Neural crest cell (in vitro differentiated cells): ENCODE data around the gene SRBD1. TPM values are rescaled to one million over a fixed set of nuclear protein-coding genes. Genes with fewer than 3 reads are reported as not detected.
A peak's percentile ranks its signal among the peaks of the same experiment; 100 is the strongest.

Source experiments
- DNase-seq: peaks from one replicate; pipeline ENCODE4 v3.0.0; 2021; ENCODE audit warnings: low read depth, mixed read lengths, low spot score
- H3K27ac Mint-ChIP-seq: one replicate; pipeline ENCODE4 v1.8.0; 2021; ENCODE audit warnings: mild to moderate bottlenecking, mixed read lengths; ENCODE audit not compliant: unreplicated experiment
- H3K27me3 Mint-ChIP-seq: 2 replicates; pipeline ENCODE4 v1.8.0; 2021; ENCODE audit warnings: low read depth, mild to moderate bottlenecking, mixed read lengths
- H3K36me3 Mint-ChIP-seq: 2 replicates; pipeline ENCODE4 v1.8.0; 2021; ENCODE audit warnings: low read depth, mild to moderate bottlenecking, mixed read lengths
- H3K4me1 Mint-ChIP-seq: 2 replicates; pipeline ENCODE4 v1.8.0; 2021; ENCODE audit warnings: mixed read lengths
- H3K4me3 Mint-ChIP-seq: one replicate; pipeline ENCODE4 v1.8.0; 2021; ENCODE audit warnings: mild to moderate bottlenecking, mixed read lengths
- H3K9me3 Mint-ChIP-seq: 2 replicates; pipeline ENCODE4 v1.8.0; 2021; ENCODE audit warnings: mixed read lengths
- CTCF ChIP-seq: fragments of 200-600 bp; sonication (generic); conservative IDR thresholded peaks from 2 replicates; pipeline ENCODE4 v1.5.0; 2021; ENCODE audit warnings: antibody characterized with exemption, mild to moderate bottlenecking
- total RNA-seq: library from RNA; stranded (reverse); gene quantifications from 2 replicates; pipeline ENCODE4 v1.2.1, GENCODE V29; 2021

Gene SRBD1
- total RNA-seq, 1 donor from 2014 or later: 21.4 TPM

GRCh38 chr2:45484965-45485364 is 126.1 kb downstream of the SRBD1 start:
- Mint-ChIP-seq H3K36me3 (peaks cover 4% of the 10 kb centered on the region), H3K27me3 (no peaks in the 10 kb centered on the region), H3K27ac (no peak overlapping the region), H3K4me1 (no peaks in the 10 kb centered on the region), H3K4me3 (no peak overlapping the region), H3K9me3 (no peaks in the 10 kb centered on the region)
- no peak for DNase-seq
- no peak for TF ChIP-seq CTCF

DNA sequence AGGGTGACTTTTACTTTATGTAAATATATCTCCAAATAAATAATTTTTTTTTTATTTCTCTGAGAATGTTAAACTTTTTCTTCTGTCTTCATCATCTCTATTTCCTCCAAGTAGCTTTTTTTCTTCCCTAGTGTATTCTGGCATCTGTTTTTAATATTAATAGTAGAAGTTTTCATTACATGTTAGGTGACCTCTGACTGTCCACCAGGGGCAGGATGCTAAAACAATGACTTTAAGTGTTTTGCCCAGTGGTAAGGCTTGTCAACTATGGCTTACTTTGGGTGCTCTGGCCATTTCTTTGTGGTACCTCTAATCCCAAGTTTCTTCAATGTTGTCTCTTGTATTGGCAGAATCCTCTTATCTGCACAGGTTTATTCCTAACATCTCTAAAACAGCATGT is 127.1 kb downstream of the SRBD1 start:
- Mint-ChIP-seq H3K27me3 (no peaks in the 10 kb centered on the region), H3K9me3 (no peaks in the 10 kb centered on the region), H3K4me3 (no peak overlapping the region), H3K27ac (no peak overlapping the region), H3K36me3 (peaks cover 9% of the 10 kb centered on the region), H3K4me1 (no peaks in the 10 kb centered on the region)
- no peak for DNase-seq
- TF ChIP-seq CTCF: peak; percentile 49

DNA sequence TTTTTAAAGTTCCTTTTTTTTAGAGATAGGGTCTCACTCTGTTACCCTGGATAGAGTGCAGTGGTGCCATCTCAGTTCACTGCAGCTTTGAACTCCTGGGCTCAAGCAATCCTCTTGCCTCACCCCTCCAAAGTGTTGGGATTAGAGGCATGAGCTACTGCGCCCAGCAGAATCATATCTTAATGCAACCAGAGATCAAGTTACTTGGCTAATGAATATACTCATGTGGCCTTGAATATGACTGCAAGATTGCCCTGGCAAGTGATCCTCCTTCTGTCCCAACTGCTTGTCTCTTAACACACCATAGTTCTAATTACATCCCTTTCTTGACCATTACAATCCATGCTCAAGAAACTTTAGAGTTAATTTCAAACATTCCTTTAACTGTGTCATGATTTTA is 133.5 kb downstream of the SRBD1 start:
- H3K36me3 Mint-ChIP-seq: peaks cover 12% of the 10 kb centered on the region
- H3K27me3 Mint-ChIP-seq: no peaks in the 10 kb centered on the region
- no peaks in the 10 kb centered on the region for H3K9me3 Mint-ChIP-seq
- H3K27ac Mint-ChIP-seq: no peak overlapping the region
- H3K4me1 Mint-ChIP-seq: no peaks in the 10 kb centered on the region
- DNase-seq: no peak
- H3K4me3 Mint-ChIP-seq: no peak overlapping the region
- no peak for TF ChIP-seq CTCF

DNA sequence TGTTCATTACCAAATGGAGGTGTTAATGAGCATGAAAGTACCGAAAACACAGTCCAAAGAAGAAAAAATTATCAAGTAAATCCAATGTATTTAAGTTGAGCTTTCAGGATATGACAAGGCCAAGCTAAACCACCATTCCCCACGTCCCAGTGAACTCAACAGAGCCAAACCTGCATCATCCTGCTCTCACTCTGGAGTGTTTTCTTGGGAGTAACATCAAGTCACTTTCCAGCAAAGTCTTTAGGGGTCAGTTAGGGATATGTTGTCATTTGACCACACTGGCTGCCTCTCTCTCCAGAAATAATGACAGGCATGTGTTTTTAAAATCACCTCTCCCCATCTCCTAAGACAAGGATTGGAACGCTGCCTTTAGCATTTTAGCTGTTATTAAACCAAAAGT is 140.5 kb downstream of the SRBD1 start:
- DNase-seq: no peak
- H3K36me3 Mint-ChIP-seq: peaks cover 2% of the 10 kb centered on the region
- no peak overlapping the region for H3K27ac Mint-ChIP-seq
- no peak overlapping the region for H3K4me3 Mint-ChIP-seq
- no peak for TF ChIP-seq CTCF
- H3K9me3 Mint-ChIP-seq: no peaks in the 10 kb centered on the region
- H3K27me3 Mint-ChIP-seq: no peaks in the 10 kb centered on the region
- H3K4me1 Mint-ChIP-seq: peaks cover 19% of the 10 kb centered on the region

GRCh38 chr2:45469314-45470099 is 141.6 kb downstream of the SRBD1 start:
- no peak overlapping the region for H3K27ac Mint-ChIP-seq
- TF ChIP-seq CTCF: no peak
- no peak for DNase-seq
- H3K36me3 Mint-ChIP-seq: no peaks in the 10 kb centered on the region
- H3K27me3 Mint-ChIP-seq: no peaks in the 10 kb centered on the region
- H3K4me3 Mint-ChIP-seq: no peak overlapping the region
- H3K4me1 Mint-ChIP-seq: peaks cover 19% of the 10 kb centered on the region
- no peaks in the 10 kb centered on the region for H3K9me3 Mint-ChIP-seq
